ENCODE results near the gene LIPE. TPM values are rescaled to one million over a fixed set of nuclear protein-coding genes. Genes with fewer than 3 reads are reported as not detected.

Gene LIPE
- total RNA-seq, 1 donor from 2014 or later, result 55.8 TPM

DNA sequence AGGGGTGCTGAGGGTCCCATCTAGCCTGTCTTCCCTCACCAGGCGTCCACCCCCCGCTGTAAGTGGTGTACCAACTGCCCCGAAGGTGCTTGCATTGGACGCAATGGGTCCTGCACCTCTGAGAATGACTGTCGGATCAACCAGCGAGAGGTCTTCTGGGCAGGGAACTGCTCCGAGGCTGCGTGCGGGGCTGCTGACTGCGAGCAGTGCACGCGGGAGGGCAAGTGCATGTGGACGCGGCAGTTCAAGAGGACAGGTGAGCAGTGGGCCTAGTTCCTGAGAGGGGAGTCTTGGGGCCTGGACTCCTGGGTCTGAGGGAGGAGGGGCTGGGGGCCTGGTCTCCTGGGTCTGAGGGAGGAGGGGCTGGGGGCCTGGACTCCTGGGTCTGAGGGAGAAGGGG lies 64.8 kb downstream of the LIPE start:
- Histone ChIP-seq H3K4me3 (no peak overlapping the region), H3K36me3 (peaks cover 60% of the 10 kb centered on the region), H3K27me3 (ENCODE audit: low read depth) (no peaks in the 10 kb centered on the region), H3K9me3 (replicated peaks) (peaks cover 16% of the 10 kb centered on the region), H3K27ac (replicated peaks) (no peak overlapping the region), H3K4me1 (peaks cover 30% of the 10 kb centered on the region)
- no peak for TF ChIP-seq CTCF (IDR thresholded peaks at IDR 0.05; ENCODE audit: borderline replicate concordance)
- DNase-seq, result no peak
- intact Hi-C loops (cut with micrococcal nuclease), result no loop called here

DNA sequence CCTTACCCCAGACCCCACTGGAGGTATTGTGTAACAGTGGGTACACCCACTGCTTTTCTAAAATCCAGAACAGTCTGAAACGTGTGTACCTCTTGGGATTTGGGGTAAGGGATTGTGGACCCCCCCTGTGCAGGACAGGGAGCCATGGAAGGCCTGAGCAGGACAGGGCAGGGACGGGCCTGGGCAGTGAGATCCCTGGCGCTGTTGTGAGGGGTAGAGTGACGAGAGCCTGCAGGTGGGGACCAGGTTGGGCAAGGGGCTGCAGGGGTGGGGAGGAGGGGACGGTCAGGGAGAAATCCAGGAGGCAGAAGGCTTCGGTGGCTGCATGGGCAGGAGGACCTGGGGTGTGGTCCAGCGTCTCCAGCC lies 65.7 kb downstream of the LIPE start:
- no peak for DNase-seq
- H3K4me1 ChIP-seq, result peaks cover 22% of the 10 kb centered on the region
- intact Hi-C loops (cut with micrococcal nuclease), result no loop called here
- H3K27me3 ChIP-seq (ENCODE audit: low read depth), result no peaks in the 10 kb centered on the region
- no peak overlapping the region for H3K4me3 ChIP-seq
- no peak overlapping the region for H3K27ac ChIP-seq (replicated peaks)
- TF ChIP-seq CTCF (IDR thresholded peaks at IDR 0.05; ENCODE audit: borderline replicate concordance), result no peak
- peaks cover 16% of the 10 kb centered on the region for H3K9me3 ChIP-seq (replicated peaks)
- peaks cover 68% of the 10 kb centered on the region for H3K36me3 ChIP-seq

DNA sequence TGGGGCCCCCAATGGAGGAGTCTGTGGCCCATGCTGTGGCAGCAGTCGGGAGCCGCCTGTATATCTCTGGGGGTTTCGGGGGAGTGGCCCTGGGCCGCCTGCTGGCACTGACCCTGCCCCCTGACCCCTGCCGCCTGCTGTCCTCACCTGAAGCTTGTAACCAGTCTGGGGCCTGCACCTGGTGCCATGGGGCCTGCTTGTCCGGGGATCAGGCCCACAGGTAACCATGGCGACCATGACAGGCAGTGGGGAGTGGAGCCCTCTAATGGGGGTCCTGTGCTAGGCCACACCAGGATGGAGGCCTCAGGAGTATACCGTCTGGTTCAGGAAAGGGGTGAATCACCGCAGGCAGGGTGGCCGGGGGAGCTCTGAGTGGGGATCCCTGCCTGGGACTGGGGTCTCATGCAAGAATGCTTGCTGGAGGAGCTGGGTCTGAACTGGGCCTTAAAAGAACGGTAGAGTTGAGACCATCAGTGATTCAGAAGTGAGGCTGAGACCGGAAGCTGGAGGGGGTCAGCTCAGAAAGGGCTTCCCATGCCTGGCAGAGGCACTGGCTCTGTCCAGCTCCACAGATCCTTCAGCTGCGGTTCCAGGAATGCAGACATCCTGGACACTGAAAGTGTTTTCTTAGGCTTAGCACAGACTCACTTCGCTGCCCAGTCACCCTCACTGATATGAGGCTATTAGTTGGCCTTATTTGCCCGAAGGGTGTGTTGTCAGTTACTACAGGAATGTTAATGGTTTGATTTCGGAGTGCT lies 66.2 kb downstream of the LIPE start:
- Histone ChIP-seq H3K36me3 (peaks cover 74% of the 10 kb centered on the region), H3K4me1 (peaks cover 16% of the 10 kb centered on the region), H3K27me3 (ENCODE audit: low read depth) (no peaks in the 10 kb centered on the region), H3K4me3 (no peak overlapping the region), H3K9me3 (replicated peaks) (peaks cover 16% of the 10 kb centered on the region), H3K27ac (replicated peaks) (no peak overlapping the region)
- intact Hi-C loops (cut with micrococcal nuclease), result no loop called here
- TF ChIP-seq CTCF (IDR thresholded peaks at IDR 0.05; ENCODE audit: borderline replicate concordance), result no peak
- no peak for DNase-seq

DNA sequence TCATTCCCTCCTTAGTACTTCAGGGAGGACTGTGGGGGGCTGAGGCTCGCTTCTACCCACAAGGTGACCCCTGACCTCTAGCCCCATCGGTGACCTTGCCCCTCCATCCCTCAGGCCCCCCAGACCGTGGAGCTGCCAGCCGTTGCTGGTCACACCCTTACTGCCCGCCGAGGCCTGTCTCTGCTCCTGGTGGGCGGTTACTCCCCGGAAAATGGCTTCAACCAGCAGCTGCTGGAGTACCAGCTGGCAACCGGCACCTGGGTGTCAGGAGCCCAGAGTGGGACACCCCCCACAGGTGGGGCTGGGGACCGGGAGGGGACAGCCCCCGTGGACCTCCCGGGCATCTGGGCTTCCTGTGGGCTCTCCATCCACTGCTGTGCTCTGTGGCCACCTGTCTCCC lies 69.9 kb downstream of the LIPE start:
- no peaks in the 10 kb centered on the region for H3K4me1 ChIP-seq
- H3K27ac ChIP-seq (replicated peaks), result no peak overlapping the region
- no peaks in the 10 kb centered on the region for H3K9me3 ChIP-seq (replicated peaks)
- H3K36me3 ChIP-seq, result peaks cover 93% of the 10 kb centered on the region
- H3K4me3 ChIP-seq, result no peak overlapping the region
- H3K27me3 ChIP-seq (ENCODE audit: low read depth), result no peaks in the 10 kb centered on the region
- no peak for TF ChIP-seq CTCF (IDR thresholded peaks at IDR 0.05; ENCODE audit: borderline replicate concordance)
- no peak for DNase-seq
- intact Hi-C loops (cut with micrococcal nuclease), result no loop called here

GRCh38 chr19:42356686-42357085 lies 70.5 kb downstream of the LIPE start:
- no peak overlapping the region for H3K4me3 ChIP-seq
- peaks cover 93% of the 10 kb centered on the region for H3K36me3 ChIP-seq
- DNase-seq, result no peak
- intact Hi-C loops (cut with micrococcal nuclease), result no loop called here
- H3K27ac ChIP-seq (replicated peaks), result no peak overlapping the region
- H3K9me3 ChIP-seq (replicated peaks), result no peaks in the 10 kb centered on the region
- TF ChIP-seq CTCF (IDR thresholded peaks at IDR 0.05; ENCODE audit: borderline replicate concordance), result no peak
- H3K4me1 ChIP-seq, result no peaks in the 10 kb centered on the region
- H3K27me3 ChIP-seq (ENCODE audit: low read depth), result no peaks in the 10 kb centered on the region

Data from left ventricle myocardium inferior (tissue), 1 donor.